HEK293T (cell line): ENCODE data around the gene SLC19A3.

Source experiments
- BHLHE40 ChIP-seq: fragments of 450-650 bp; IDR thresholded peaks from 2 replicates; pipeline ENCODE4 v1.6.1; 2016; ENCODE audit warnings: mild to moderate bottlenecking, moderate library complexity, borderline replicate concordance
- FOXK2 ChIP-seq: fragments of 450-650 bp; IDR thresholded peaks from 2 replicates; pipeline ENCODE4 v1.6.1; 2016; ENCODE audit warnings: mild to moderate bottlenecking
- FOXM1 ChIP-seq: fragments of 450-650 bp; IDR thresholded peaks from 2 replicates; pipeline ENCODE4 v1.6.1; 2017; ENCODE audit warnings: mild to moderate bottlenecking, borderline replicate concordance
- NFRKB ChIP-seq: fragments of 450-650 bp; IDR thresholded peaks from 2 replicates; pipeline ENCODE4 v1.6.1; 2016; ENCODE audit warnings: mild to moderate bottlenecking, moderate library complexity
- SP1 ChIP-seq: fragments of 450-650 bp; IDR thresholded peaks from 2 replicates; pipeline ENCODE4 v1.6.1; 2017

GRCh38 chr2:227739351-227739750 lies 21.5 kb upstream of the SLC19A3 start:
- TF ChIP-seq FOXM1, result no peak
- no peak for TF ChIP-seq SP1
- no peak for TF ChIP-seq BHLHE40
- no peak for TF ChIP-seq NFRKB
- TF ChIP-seq FOXK2, result no peak
